DND-41 (cell line): Measurements from ENCODE around the gene ITPR1.

Experiments used
- ATAC-seq: fragments of 200-7000 bp; cut with Tn5 transposase; 3 replicates; pipeline ENCODE4 v1.9.1; 2021; ENCODE audit warnings: low read depth; ENCODE audit not compliant: insufficient read depth
- DNase-seq: peaks from one replicate; pipeline ENCODE4 v3.0.0-alpha.2; 2020
- H2AFZ ChIP-seq: 2 replicates; pipeline ENCODE4 v1.6.0; 2012; ENCODE audit warnings: low read depth, low read length
- H3K27ac ChIP-seq: 2 replicates; pipeline ENCODE4 v1.5.1; 2012; ENCODE audit warnings: low read length, inconsistent platforms
- H3K27me3 ChIP-seq: fragments of 200-600 bp; sonication (generic); 2 replicates; pipeline ENCODE4 v1.6.0; 2012; ENCODE audit warnings: low read length, mild to moderate bottlenecking, inconsistent platforms; ENCODE audit not compliant: insufficient read depth, poor library complexity
- H3K36me3 ChIP-seq: 2 replicates; pipeline ENCODE4 v1.5.1; 2012; ENCODE audit warnings: low read length, inconsistent platforms; ENCODE audit not compliant: insufficient read depth
- H3K4me1 ChIP-seq: 2 replicates; pipeline ENCODE4 v1.5.1; 2012; ENCODE audit warnings: mild to moderate bottlenecking, low read length; ENCODE audit not compliant: insufficient read depth
- H3K4me2 ChIP-seq: 2 replicates; pipeline ENCODE4 v1.6.0; 2012; ENCODE audit warnings: mild to moderate bottlenecking, moderate library complexity, low read length, inconsistent platforms; ENCODE audit not compliant: insufficient read depth
- H3K4me3 ChIP-seq, 2 experiments: fragments of 200-600 bp in 1 of 2; shearing (Covaris generic) in 1 of 2; 2 replicates each; pipeline ENCODE4 v1.5.1; 2012 to 2016; ENCODE audit warnings: inconsistent platforms in 2 of 2, low read length in 2 of 2, mild to moderate bottlenecking in 2 of 2, low read depth in 1 of 2, moderate library complexity in 1 of 2
- H3K79me2 ChIP-seq: 2 replicates; pipeline ENCODE4 v1.6.0; 2012; ENCODE audit warnings: low read length, inconsistent platforms; ENCODE audit not compliant: insufficient read depth
- H3K9ac ChIP-seq: 2 replicates; pipeline ENCODE4 v1.6.0; 2012; ENCODE audit warnings: low read depth, mild to moderate bottlenecking, inconsistent platforms, low read length, moderate library complexity
- H3K9me3 ChIP-seq: 2 replicates; pipeline ENCODE4 v1.5.1; 2012; ENCODE audit warnings: low read length, moderate library complexity, mild to moderate bottlenecking, inconsistent platforms; ENCODE audit not compliant: insufficient read depth, severe bottlenecking
- H4K20me1 ChIP-seq: 2 replicates; pipeline ENCODE4 v1.6.0; 2012; ENCODE audit warnings: low read length; ENCODE audit not compliant: insufficient read depth
- EZH2 ChIP-seq: IDR thresholded peaks from 3 replicates; pipeline ENCODE4 v1.6.1; 2012; ENCODE audit warnings: borderline replicate concordance, low read depth, mild to moderate bottlenecking, moderate library complexity, low read length, inconsistent platforms; ENCODE audit not compliant: severe bottlenecking
- TF ChIP-seq, protein P1 (sequence below): IDR thresholded peaks from 2 replicates; pipeline ENCODE4 v1.5.1; 2012; ENCODE audit warnings: borderline replicate concordance, low read length, moderate library complexity, mild to moderate bottlenecking; ENCODE audit not compliant: poor library complexity, severe bottlenecking; ENCODE audit errors: extremely low read depth

Gene ITPR1

DNA sequence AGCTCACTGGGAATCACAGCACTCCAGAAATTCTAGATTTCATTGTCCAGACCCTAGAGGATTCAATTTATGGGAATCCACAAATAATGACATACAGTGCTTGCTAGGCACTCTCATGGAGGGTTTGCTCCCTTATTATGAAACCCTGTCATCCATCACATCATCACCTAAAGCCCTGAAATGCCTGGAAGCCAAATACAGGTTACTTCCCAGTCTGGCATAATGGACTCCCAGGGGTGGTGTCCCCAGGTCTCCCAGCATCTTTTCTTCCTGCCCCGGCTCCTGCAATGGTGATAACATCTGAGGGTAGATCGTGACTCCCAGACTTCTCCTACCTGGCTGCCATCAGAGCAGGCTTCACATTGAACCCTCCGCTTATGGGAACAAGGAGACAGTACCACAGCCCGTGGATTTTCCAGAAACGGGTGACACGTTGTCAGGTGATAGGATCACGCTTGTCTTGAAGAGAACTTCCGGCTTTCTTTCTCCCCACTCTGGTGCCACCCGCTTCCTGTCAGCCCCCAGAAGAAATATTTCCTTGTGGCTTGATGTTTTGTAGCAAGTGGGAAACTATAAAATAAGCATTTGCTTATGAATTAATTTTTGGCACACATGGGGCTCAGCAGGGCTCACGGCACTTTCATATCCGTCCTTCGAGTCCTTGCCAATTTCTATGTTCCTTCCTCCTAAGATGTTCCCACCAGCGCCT is 247.4 kb downstream of the ITPR1 start:
- no peaks in the 10 kb centered on the region for H3K79me2 ChIP-seq
- H3K27ac ChIP-seq = peak overlapping the region; percentile 85
- peaks cover 63% of the 10 kb centered on the region for H3K4me1 ChIP-seq
- H3K36me3 ChIP-seq = no peaks in the 10 kb centered on the region
- H3K9me3 ChIP-seq = no peaks in the 10 kb centered on the region
- H3K9ac ChIP-seq = peak overlapping the region; percentile 40
- ATAC-seq (peak; percentile 42), DNase-seq (peak; percentile 65)
- TF ChIP-seq, protein P1, sequence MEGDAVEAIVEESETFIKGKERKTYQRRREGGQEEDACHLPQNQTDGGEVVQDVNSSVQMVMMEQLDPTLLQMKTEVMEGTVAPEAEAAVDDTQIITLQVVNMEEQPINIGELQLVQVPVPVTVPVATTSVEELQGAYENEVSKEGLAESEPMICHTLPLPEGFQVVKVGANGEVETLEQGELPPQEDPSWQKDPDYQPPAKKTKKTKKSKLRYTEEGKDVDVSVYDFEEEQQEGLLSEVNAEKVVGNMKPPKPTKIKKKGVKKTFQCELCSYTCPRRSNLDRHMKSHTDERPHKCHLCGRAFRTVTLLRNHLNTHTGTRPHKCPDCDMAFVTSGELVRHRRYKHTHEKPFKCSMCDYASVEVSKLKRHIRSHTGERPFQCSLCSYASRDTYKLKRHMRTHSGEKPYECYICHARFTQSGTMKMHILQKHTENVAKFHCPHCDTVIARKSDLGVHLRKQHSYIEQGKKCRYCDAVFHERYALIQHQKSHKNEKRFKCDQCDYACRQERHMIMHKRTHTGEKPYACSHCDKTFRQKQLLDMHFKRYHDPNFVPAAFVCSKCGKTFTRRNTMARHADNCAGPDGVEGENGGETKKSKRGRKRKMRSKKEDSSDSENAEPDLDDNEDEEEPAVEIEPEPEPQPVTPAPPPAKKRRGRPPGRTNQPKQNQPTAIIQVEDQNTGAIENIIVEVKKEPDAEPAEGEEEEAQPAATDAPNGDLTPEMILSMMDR = no peak
- no peak for TF ChIP-seq EZH2
- peak overlapping the region in 1 of 2 experiments; percentile 16; a peak in 2 of 4 replicates for H3K4me3 ChIP-seq
- H3K4me2 ChIP-seq = peak overlapping the region; percentile 47
- peak overlapping the region; percentile 50 for H2AFZ ChIP-seq
- H3K27me3 ChIP-seq = no peaks in the 10 kb centered on the region
- no peaks in the 10 kb centered on the region for H4K20me1 ChIP-seq

DNA sequence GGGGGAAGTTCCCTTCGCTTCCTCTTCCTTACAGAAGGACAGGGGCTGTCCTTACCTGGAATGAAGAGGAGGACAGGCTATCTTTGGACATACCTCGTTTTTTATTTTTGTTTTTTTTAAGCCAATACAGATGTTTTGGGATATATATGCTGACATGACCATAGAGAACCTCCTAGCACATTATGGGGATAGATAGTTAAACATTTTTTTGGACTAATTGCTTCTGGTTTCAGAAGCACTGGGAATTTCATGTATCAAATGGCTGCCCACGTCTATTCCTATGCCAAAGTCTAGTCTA is 247.9 kb downstream of the ITPR1 start:
- H3K4me3 ChIP-seq = no peak overlapping the region
- TF ChIP-seq EZH2 = no peak
- TF ChIP-seq, protein P1 = no peak
- no peaks in the 10 kb centered on the region for H3K27me3 ChIP-seq
- H4K20me1 ChIP-seq = no peaks in the 10 kb centered on the region
- H3K27ac ChIP-seq = peak overlapping the region; percentile 85
- no peak overlapping the region for H2AFZ ChIP-seq
- H3K36me3 ChIP-seq = no peaks in the 10 kb centered on the region
- peak overlapping the region; percentile 40; the same call in 1 of the 2 replicates for H3K9ac ChIP-seq
- peak overlapping the region; percentile 47 for H3K4me2 ChIP-seq
- peaks cover 61% of the 10 kb centered on the region for H3K4me1 ChIP-seq
- no peak for DNase-seq
- no peak for ATAC-seq
- H3K9me3 ChIP-seq = no peaks in the 10 kb centered on the region
- no peaks in the 10 kb centered on the region for H3K79me2 ChIP-seq

GRCh38 chr3:4741404-4742307 is 248.5 kb downstream of the ITPR1 start:
- Histone ChIP-seq H2AFZ (no peak overlapping the region), H3K9me3 (no peaks in the 10 kb centered on the region), H4K20me1 (no peaks in the 10 kb centered on the region), H3K27ac (peak overlapping the region; percentile 85), H3K27me3 (no peaks in the 10 kb centered on the region), H3K79me2 (no peaks in the 10 kb centered on the region), H3K4me1 (peaks cover 55% of the 10 kb centered on the region), H3K4me3 (no peak overlapping the region), H3K36me3 (no peaks in the 10 kb centered on the region), H3K4me2 (no peak overlapping the region), H3K9ac (no peak overlapping the region)
- TF ChIP-seq EZH2 = no peak
- TF ChIP-seq, protein P1 = no peak
- ATAC-seq (no peak), DNase-seq (no peak)
